WTC11 (cell line): Measurements from ENCODE around the gene CYP4F12. TPM values are rescaled to one million over a fixed set of nuclear protein-coding genes. Genes with fewer than 3 reads are reported as not detected.

ENCODE experiments used
- ATAC-seq: fragments of 200-7000 bp; cut with Tn5 transposase; 2 replicates; pipeline ENCODE4 v1.10.0; 2021; ENCODE audit warnings: mild to moderate bottlenecking, moderate library complexity
- CTCF ChIA-PET: fragments of 300-600 bp; sonication (Branson Sonifier 250); formaldehyde crosslinking; loops from one replicate; lab custom pipeline; 2021; ENCODE audit warnings: antibody characterized with exemption; lab: Charles Lee
- POLR2A ChIA-PET: fragments of 350-600 bp; sonication (Branson Sonifier 250); formaldehyde crosslinking; loops from one replicate; lab custom pipeline; 2021; ENCODE audit warnings: antibody characterized with exemption; lab: Charles Lee
- DNase-seq: peaks from one replicate; pipeline ENCODE4 v3.0.0; 2021; ENCODE audit warnings: low spot score
- H3K27ac Mint-ChIP-seq: 2 replicates; pipeline ENCODE4 v1.8.0; 2021; ENCODE audit warnings: mixed read lengths
- H3K27me3 Mint-ChIP-seq: 2 replicates; pipeline ENCODE4 v1.8.0; 2021; ENCODE audit warnings: low read depth, mild to moderate bottlenecking, moderate library complexity, mixed read lengths
- H3K36me3 Mint-ChIP-seq: 2 replicates; pipeline ENCODE4 v1.8.0; 2021; ENCODE audit warnings: mixed read lengths
- H3K4me1 Mint-ChIP-seq: 2 replicates; pipeline ENCODE4 v1.8.0; 2022; ENCODE audit warnings: mixed read lengths
- H3K4me3 Mint-ChIP-seq: 2 replicates; pipeline ENCODE4 v1.8.0; 2021; ENCODE audit warnings: mild to moderate bottlenecking, moderate library complexity, mixed read lengths
- H3K9me3 Mint-ChIP-seq: 2 replicates; pipeline ENCODE4 v1.8.0; 2021; ENCODE audit warnings: mixed read lengths
- ATF2 ChIP-seq: sonication (generic); formaldehyde crosslinking; IDR thresholded peaks from 2 replicates; pipeline ENCODE4 v1.8.1; 2022; ENCODE audit warnings: low read depth, missing genetic modification reagents, borderline replicate concordance
- ERG ChIP-seq: fragments of 250-450 bp; sonication (Bioruptor Pico); IDR thresholded peaks from 2 replicates; pipeline ENCODE4 v1.8.0; 2021; ENCODE audit warnings: mild to moderate bottlenecking
- IRF2 ChIP-seq: sonication (generic); formaldehyde crosslinking; IDR thresholded peaks from 2 replicates; pipeline ENCODE4 v1.8.0; 2022; ENCODE audit warnings: low read depth, missing genetic modification reagents, borderline replicate concordance
- KAT7 ChIP-seq: sonication (generic); formaldehyde crosslinking; IDR thresholded peaks from 2 replicates; pipeline ENCODE4 v1.8.1; 2023; ENCODE audit warnings: missing genetic modification reagents, mild to moderate bottlenecking, borderline replicate concordance
- MAX ChIP-seq: sonication (generic); formaldehyde crosslinking; IDR thresholded peaks from 2 replicates; pipeline ENCODE4 v1.8.0; 2022; ENCODE audit warnings: mild to moderate bottlenecking, missing genetic modification reagents
- NFATC4 ChIP-seq: fragments of 250-450 bp; sonication (Bioruptor Pico); IDR thresholded peaks from 2 replicates; pipeline ENCODE4 v1.9.0; 2021; ENCODE audit warnings: mild to moderate bottlenecking
- NFE2L1 ChIP-seq: sonication (generic); formaldehyde crosslinking; IDR thresholded peaks from 2 replicates; pipeline ENCODE4 v1.8.1; 2023; ENCODE audit warnings: missing genetic modification reagents
- NFYB ChIP-seq: sonication (generic); formaldehyde crosslinking; conservative IDR thresholded peaks from 2 replicates; pipeline ENCODE4 v1.8.0; 2022; ENCODE audit warnings: low read depth, missing genetic modification reagents
- NR2C2 ChIP-seq: sonication (generic); formaldehyde crosslinking; IDR thresholded peaks from 2 replicates; pipeline ENCODE4 v1.8.0; 2022; ENCODE audit warnings: mild to moderate bottlenecking, missing genetic modification reagents
- PRRX2 ChIP-seq: fragments of 250-450 bp; sonication (Bioruptor Pico); IDR thresholded peaks from 2 replicates; pipeline ENCODE4 v1.8.0; 2021; ENCODE audit warnings: mild to moderate bottlenecking
- RORB ChIP-seq: fragments of 250-450 bp; sonication (Bioruptor Pico); IDR thresholded peaks from 2 replicates; pipeline ENCODE4 v1.9.0; 2021; ENCODE audit warnings: mild to moderate bottlenecking
- SMAD4 ChIP-seq: sonication (generic); formaldehyde crosslinking; IDR thresholded peaks from 2 replicates; pipeline ENCODE4 v1.8.0; 2022; ENCODE audit warnings: mild to moderate bottlenecking, missing genetic modification reagents
- SOX15 ChIP-seq: fragments of 250-450 bp; sonication (Bioruptor Pico); IDR thresholded peaks from 2 replicates; pipeline ENCODE4 v1.9.0; 2021; ENCODE audit warnings: mild to moderate bottlenecking
- SP1 ChIP-seq: sonication (generic); formaldehyde crosslinking; conservative IDR thresholded peaks from 2 replicates; pipeline ENCODE4 v1.8.1; 2022; ENCODE audit warnings: missing genetic modification reagents
- TEAD1 ChIP-seq: sonication (generic); formaldehyde crosslinking; IDR thresholded peaks from 2 replicates; pipeline ENCODE4 v1.8.0; 2022; ENCODE audit warnings: mild to moderate bottlenecking, missing genetic modification reagents
- TEAD4 ChIP-seq: sonication (generic); formaldehyde crosslinking; IDR thresholded peaks from 2 replicates; pipeline ENCODE4 v1.8.0; 2022; ENCODE audit warnings: mild to moderate bottlenecking, missing genetic modification reagents
- TP53 ChIP-seq: sonication (generic); formaldehyde crosslinking; IDR thresholded peaks from 2 replicates; pipeline ENCODE4 v1.8.1; 2023; ENCODE audit warnings: mild to moderate bottlenecking, missing genetic modification reagents
- ZBTB21 ChIP-seq: sonication (generic); formaldehyde crosslinking; IDR thresholded peaks from 2 replicates; pipeline ENCODE4 v1.8.1; 2023; ENCODE audit warnings: mild to moderate bottlenecking, missing genetic modification reagents, borderline replicate concordance
- ZMAT4 ChIP-seq: fragments of 250-450 bp; sonication (Bioruptor Pico); IDR thresholded peaks from 2 replicates; pipeline ENCODE4 v1.9.0; 2021; ENCODE audit warnings: mild to moderate bottlenecking
- ZNF396 ChIP-seq: fragments of 250-450 bp; sonication (Bioruptor Pico); IDR thresholded peaks from 2 replicates; pipeline ENCODE4 v1.8.0; 2021; ENCODE audit warnings: mild to moderate bottlenecking, moderate library complexity, borderline replicate concordance
- ZNF423 ChIP-seq: fragments of 250-450 bp; sonication (Bioruptor Pico); IDR thresholded peaks from 2 replicates; pipeline ENCODE4 v2.1.2; 2022; ENCODE audit warnings: mild to moderate bottlenecking, moderate library complexity
- ZNF512 ChIP-seq: sonication (generic); formaldehyde crosslinking; IDR thresholded peaks from 2 replicates; pipeline ENCODE4 v1.8.1; 2022; ENCODE audit warnings: missing genetic modification reagents, borderline replicate concordance
- total RNA-seq: library from RNA; stranded (reverse); gene quantifications from 3 replicates; pipeline ENCODE4 v1.2.3, GENCODE V29; 2021
- TF ChIP-seq, protein P1 (sequence below): fragments of 250-450 bp; sonication (Bioruptor Pico); IDR thresholded peaks from 2 replicates; pipeline ENCODE4 v2.1.2; 2022; ENCODE audit warnings: mild to moderate bottlenecking, moderate library complexity
- TF ChIP-seq, protein P2 (sequence below): sonication (generic); formaldehyde crosslinking; IDR thresholded peaks from 2 replicates; pipeline ENCODE4 v1.8.0; 2022; ENCODE audit warnings: mild to moderate bottlenecking, missing genetic modification reagents
- TF ChIP-seq, protein P3 (sequence below): sonication (generic); formaldehyde crosslinking; IDR thresholded peaks from 2 replicates; pipeline ENCODE4 v1.8.1; 2023; ENCODE audit warnings: mild to moderate bottlenecking, missing genetic modification reagents, borderline replicate concordance

The CYP4F12 gene
- total RNA-seq, 1 experiment from 2014 or later: not detected

- no peak for TF ChIP-seq ATF2 (CRISPR knock-in tag)
- TF ChIP-seq TEAD4 (CRISPR knock-in tag): no peak
- no peak for TF ChIP-seq KAT7
Measured at GRCh38 chr19:15721268-15721667, 48.4 kb downstream of the CYP4F12 start (continued).

- POLR2A ChIA-PET: interaction anchor here (0.7 kb wide), 1 partner anchor 121 kb away, joined by 3 read pairs; no protein-coding TSS in a partner anchor
- TF ChIP-seq TP53 (CRISPR knock-in tag) (no peak), PRRX2 (CRISPR knock-in tag) (no peak), SOX15 (CRISPR knock-in tag) (no peak), IRF2 (CRISPR knock-in tag) (no peak), ZNF512 (CRISPR knock-in tag) (no peak), NFYB (CRISPR knock-in tag) (no peak), ERG (no peak), ZNF396 (CRISPR knock-in tag) (no peak), MAX (CRISPR knock-in tag) (no peak), NR2C2 (CRISPR knock-in tag) (no peak), ZMAT4 (CRISPR knock-in tag) (no peak), RORB (no peak), SP1 (CRISPR knock-in tag) (no peak), KAT7 (no peak), ZBTB21 (CRISPR knock-in tag) (no peak), NFATC4 (CRISPR knock-in tag) (no peak)
- Mint-ChIP-seq H3K27ac (no peak overlapping the region), H3K4me3 (no peak overlapping the region), H3K9me3 (peaks cover 85% of the 10 kb centered on the region), H3K27me3 (peaks cover 34% of the 10 kb centered on the region), H3K4me1 (no peaks in the 10 kb centered on the region), H3K36me3 (peaks cover 70% of the 10 kb centered on the region)
- CTCF ChIA-PET: no interaction called here
- ATAC-seq (no peak), DNase-seq (no peak)
Measured at GRCh38 chr19:15722956-15723355, 50.1 kb downstream of the CYP4F12 start.

GRCh38 chr19:15727724-15728123, 54.8 kb downstream of the CYP4F12 start, which contains the start of gene OR10H2:
TSS of gene OR10H2 (plus strand) at chr19:15728024. CDS start at chr19:15728044, 20 bp downstream.
- peaks cover 64% of the 10 kb centered on the region for H3K36me3 Mint-ChIP-seq
- ATAC-seq: no peak
- ChIA-PET POLR2A (no interaction called here), CTCF (no interaction called here)
- H3K4me1 Mint-ChIP-seq: no peaks in the 10 kb centered on the region
- peaks cover 11% of the 10 kb centered on the region for H3K27me3 Mint-ChIP-seq
- DNase-seq: no peak
- H3K9me3 Mint-ChIP-seq: peaks cover 80% of the 10 kb centered on the region
- no peak within 1 kb of the TSS for H3K27ac Mint-ChIP-seq
- H3K4me3 Mint-ChIP-seq: no peak within 1 kb of the TSS
- TF ChIP-seq TEAD1 (no peak), ZNF423 (CRISPR knock-in tag) (no peak), NFE2L1 (CRISPR knock-in tag) (no peak), TEAD4 (CRISPR knock-in tag) (no peak), SMAD4 (CRISPR knock-in tag) (no peak)
- TF ChIP-seq, protein P1, sequence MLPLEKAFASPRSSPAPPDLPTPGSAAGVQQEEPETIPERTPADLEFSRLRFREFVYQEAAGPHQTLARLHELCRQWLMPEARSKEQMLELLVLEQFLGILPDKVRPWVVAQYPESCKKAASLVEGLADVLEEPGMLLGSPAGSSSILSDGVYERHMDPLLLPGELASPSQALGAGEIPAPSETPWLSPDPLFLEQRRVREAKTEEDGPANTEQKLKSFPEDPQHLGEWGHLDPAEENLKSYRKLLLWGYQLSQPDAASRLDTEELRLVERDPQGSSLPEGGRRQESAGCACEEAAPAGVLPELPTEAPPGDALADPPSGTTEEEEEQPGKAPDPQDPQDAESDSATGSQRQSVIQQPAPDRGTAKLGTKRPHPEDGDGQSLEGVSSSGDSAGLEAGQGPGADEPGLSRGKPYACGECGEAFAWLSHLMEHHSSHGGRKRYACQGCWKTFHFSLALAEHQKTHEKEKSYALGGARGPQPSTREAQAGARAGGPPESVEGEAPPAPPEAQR (CRISPR knock-in tag): no peak
- TF ChIP-seq, protein P2, sequence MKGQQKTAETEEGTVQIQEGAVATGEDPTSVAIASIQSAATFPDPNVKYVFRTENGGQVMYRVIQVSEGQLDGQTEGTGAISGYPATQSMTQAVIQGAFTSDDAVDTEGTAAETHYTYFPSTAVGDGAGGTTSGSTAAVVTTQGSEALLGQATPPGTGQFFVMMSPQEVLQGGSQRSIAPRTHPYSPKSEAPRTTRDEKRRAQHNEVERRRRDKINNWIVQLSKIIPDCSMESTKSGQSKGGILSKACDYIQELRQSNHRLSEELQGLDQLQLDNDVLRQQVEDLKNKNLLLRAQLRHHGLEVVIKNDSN (CRISPR knock-in tag): no peak
- TF ChIP-seq, protein P3, sequence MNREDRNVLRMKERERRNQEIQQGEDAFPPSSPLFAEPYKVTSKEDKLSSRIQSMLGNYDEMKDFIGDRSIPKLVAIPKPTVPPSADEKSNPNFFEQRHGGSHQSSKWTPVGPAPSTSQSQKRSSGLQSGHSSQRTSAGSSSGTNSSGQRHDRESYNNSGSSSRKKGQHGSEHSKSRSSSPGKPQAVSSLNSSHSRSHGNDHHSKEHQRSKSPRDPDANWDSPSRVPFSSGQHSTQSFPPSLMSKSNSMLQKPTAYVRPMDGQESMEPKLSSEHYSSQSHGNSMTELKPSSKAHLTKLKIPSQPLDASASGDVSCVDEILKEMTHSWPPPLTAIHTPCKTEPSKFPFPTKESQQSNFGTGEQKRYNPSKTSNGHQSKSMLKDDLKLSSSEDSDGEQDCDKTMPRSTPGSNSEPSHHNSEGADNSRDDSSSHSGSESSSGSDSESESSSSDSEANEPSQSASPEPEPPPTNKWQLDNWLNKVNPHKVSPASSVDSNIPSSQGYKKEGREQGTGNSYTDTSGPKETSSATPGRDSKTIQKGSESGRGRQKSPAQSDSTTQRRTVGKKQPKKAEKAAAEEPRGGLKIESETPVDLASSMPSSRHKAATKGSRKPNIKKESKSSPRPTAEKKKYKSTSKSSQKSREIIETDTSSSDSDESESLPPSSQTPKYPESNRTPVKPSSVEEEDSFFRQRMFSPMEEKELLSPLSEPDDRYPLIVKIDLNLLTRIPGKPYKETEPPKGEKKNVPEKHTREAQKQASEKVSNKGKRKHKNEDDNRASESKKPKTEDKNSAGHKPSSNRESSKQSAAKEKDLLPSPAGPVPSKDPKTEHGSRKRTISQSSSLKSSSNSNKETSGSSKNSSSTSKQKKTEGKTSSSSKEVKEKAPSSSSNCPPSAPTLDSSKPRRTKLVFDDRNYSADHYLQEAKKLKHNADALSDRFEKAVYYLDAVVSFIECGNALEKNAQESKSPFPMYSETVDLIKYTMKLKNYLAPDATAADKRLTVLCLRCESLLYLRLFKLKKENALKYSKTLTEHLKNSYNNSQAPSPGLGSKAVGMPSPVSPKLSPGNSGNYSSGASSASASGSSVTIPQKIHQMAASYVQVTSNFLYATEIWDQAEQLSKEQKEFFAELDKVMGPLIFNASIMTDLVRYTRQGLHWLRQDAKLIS (CRISPR knock-in tag): no peak
